Mucosa of gallbladder (tissue), 1 donor: ENCODE data around the gene ITPK1. TPM values are rescaled to one million over a fixed set of nuclear protein-coding genes. Genes with fewer than 3 reads are reported as not detected.

Experiments
- DNase-seq: peaks from one replicate; pipeline ENCODE4 v3.0.0-alpha.2; 2020; ENCODE audit warnings: low spot score
- total RNA-seq: library from RNA; stranded (reverse); gene quantifications from one replicate; pipeline ENCODE4 v1.2.1, GENCODE V29; 2021
- donor health status: DM: no; HTN: no; CAD: no.

Gene ITPK1
- total RNA-seq, 1 donor from 2014 or later, result 187 TPM

DNA sequence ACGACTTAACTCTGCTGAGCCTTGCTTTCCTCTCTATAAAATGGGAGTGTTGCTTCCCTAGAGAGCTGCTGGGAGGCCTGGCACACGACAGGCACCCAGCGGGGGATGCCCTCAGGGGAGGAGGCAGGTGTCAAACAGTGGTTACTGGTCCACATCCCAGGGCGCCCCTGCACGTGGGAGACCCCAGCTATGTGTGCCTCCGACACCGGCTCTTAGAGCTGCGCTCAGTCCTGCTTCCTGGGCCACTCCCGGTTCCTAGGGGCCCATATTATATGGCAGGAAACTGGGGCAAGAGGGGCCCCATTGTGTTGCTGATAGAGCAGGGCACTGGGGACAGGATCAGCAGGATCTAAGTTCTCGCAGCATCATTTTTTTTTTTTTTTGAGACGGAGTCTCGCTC, 145.5 kb downstream of the ITPK1 start:
- DNase-seq, result no peak

GRCh38 chr14:92969871-92970270, 145.9 kb downstream of the ITPK1 start:
- DNase-seq, result no peak

GRCh38 chr14:92969430-92969829, 146.3 kb downstream of the ITPK1 start:
- DNase-seq, result no peak

DNA sequence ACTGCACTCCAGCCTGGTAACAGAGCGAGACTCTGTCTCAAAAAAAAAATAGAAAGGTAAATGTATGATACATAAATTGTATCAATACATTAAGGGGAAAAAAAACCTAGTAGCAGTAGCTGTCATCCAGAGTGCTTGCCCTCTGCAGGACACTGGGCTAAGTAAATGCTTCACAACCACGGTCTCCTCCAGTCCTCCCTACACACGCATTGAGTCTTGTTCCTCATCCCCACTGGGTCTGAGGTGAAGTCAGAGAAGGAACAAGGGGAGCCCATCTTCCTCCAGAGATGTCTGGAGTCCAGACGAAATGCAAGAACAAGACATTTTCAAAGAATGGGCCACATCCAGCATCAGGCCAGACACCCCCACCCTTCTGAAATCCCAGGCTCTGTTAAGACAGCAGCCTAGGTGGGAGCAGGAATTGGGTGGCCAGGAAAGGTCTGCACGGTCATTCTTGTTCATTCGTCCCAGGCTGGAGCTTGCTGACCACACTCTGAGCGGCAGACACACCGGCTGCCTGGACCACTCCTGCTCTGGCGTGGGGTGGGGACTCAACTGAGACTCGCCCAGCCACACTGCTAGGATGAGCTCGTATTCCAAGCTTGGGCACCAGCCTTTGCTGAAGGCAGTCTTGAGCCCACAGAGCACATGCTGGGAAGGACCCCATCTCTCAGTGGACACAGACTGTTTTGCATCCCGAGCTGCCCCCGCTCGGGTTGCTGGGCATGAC, 147.3 kb downstream of the ITPK1 start:
- DNase-seq, result no peak

DNA sequence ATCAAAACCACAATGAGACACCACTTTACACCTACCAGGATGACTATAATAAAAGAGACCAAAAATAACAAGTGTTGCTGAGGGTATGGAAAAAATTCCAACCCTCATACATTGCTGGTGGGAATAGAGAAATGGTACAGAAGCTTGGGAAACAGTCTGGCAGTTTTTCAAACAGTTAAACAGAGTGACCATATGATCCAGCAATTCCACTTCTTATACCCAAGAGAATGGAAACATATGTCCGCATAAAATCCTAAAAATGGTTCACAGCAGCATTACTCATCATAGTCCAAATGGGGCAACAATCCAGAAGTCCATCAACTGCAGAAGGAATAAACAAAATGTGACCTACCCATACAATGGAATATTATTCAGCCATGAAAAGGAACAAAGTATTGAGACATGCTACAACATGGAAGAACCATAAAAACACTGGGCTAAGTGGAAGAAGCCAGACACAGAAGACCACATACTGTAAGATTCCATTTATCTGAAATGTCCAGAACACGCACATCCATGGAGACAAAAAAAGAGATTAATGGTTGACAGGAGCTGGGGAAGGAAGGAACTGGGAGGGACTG, 148.3 kb downstream of the ITPK1 start:
- DNase-seq, result no peak

GRCh38 chr14:92965281-92965680, 150.4 kb downstream of the ITPK1 start:
- DNase-seq, result no peak

- peak; percentile 42 for DNase-seq
Measured at GRCh38 chr14:92964124-92965109, 151.3 kb downstream of the ITPK1 start.

DNA sequence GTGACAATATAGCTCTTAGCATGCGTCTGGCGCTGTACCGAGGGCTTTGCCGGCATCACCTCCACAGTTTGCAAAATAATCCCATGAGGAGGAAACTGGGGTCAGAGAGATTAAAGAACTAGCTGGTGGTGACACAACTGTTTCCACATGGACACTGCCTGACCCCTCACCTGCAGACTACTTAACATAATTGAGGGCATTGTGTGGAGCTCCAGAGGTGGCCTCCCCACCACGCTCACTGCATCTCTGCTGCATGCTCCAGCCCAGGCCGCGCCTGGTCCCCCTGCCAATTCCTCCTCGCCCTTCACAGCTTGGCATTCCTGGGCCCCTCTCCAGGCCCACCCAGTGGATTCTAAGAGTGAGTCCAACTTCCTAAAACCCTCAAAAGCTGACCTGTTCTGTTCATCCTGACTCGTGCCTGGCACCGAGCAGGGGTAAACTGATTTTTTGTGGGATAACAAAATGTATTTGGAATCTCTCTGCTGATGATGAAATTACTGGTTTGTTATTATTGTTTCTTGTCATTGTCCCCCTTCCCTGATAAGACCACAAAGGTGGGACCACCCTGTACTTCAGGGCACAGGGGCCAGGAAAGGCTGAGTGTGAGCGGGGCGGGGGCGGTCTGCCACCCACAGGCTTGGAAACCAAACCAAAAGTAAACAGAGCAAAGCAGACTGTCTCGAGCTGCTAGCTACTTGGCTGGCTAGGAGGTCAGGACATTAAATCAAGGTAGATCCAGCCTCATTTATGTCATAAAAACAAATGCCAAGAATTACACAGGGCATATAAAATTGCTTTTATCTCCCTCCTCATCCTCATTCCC, 152.2 kb downstream of the ITPK1 start:
- no peak for DNase-seq

- no peak for DNase-seq
Measured at GRCh38 chr14:92962831-92963095, 153.0 kb downstream of the ITPK1 start.

GRCh38 chr14:92962031-92962830, 153.5 kb downstream of the ITPK1 start:
- DNase-seq, result no peak

DNA sequence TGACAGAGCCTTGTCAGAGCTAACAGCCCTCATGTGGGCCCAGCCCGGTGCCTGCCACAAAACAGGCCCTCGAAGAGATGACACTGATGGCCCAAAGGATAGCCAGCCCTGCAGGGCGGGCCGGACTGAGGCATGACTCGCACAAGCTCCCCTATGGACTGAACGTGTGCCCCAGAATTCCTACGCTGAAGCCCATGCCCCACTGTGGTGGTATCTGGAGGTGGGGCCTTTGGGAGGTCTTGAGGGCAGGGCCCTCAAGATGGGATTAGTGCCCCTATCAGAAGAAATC, 154.2 kb downstream of the ITPK1 start:
- DNase-seq, result no peak

- DNase-seq, result no peak
Measured at GRCh38 chr14:92960706-92961566, 154.8 kb downstream of the ITPK1 start.

- no peak for DNase-seq
Measured at GRCh38 chr14:92959761-92960680, 155.7 kb downstream of the ITPK1 start.

DNA sequence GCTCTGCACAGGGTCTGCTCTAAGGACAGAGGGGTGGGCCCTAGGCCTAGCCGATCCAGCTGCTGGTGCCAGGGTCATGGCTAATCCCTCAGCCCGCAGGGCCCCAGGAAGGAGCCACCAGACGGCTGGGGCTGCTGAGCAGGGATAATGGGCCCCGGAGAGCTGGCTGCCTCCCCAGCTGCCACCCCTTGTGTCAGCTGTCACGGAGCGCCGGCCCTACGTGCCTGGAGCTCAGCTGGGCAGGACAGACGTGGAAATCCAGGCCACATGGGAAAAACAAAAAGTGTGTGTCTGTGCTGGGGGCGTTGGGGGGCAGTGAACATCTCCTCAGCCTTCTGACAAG, 156.6 kb downstream of the ITPK1 start:
- no peak for DNase-seq

DNA sequence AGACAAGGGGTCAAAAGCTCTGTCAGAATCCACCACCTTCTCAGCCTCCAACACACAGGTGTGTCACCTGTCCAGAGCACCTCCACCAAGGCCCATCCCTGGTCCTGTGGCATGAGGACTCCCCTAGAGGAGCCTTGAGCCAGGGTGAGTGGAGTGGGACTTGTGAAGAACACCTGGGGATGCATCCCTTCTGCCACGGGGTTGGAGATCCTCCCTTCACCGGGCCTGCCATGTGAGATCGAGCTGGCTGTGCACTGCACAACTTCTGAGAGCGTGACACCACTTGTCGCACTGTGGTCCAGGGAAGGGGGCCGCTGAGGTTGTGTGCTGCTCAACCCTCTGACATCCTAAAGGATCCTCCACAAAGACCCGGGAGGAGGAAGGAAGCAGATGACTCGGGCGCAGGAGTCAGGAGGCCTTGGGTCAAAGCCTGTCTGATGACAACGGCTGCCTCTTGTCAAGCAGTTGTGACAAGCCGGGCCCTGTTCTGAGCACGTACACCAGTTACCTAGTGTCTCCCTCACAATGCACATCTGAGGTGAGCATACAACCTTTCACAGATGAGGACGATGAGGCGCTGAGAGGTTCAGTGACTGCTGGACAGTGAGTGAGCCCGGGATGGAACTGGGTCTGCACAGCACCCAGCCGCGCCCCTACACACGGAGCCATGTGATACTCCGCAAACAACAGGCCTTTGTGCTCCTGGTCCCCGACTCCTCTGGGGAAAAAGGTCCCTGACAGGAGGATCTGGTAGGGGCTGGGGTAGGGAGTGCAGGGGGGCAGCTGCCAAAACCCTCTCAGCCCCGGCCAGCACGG, 157.1 kb downstream of the ITPK1 start:
- DNase-seq, result no peak

DNA sequence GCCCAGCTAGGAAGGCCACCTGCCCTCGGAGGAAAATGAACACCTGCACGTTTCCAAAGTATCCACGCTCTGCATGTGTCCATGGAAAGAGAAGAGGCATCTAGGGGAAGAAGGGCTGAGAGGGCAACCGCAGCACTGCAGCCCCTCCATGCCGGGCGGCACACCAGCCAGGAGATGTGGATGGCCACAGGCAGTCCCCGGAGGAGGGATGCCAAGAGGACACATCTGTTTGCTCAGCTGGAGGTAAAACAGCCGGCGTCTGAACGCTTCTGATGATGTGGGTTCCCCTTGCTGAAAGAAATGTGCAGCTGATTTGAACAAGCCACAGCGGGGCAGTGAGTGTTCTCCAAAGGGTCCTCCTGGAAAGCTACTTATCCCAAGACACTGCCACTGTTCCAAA, 158.8 kb downstream of the ITPK1 start:
- DNase-seq, result no peak

GRCh38 chr14:92955381-92955780, 160.3 kb downstream of the ITPK1 start:
- DNase-seq, result no peak

GRCh38 chr14:92954933-92955332, 160.8 kb downstream of the ITPK1 start:
- no peak for DNase-seq
